Stimulated activated CD8-positive, alpha-beta memory T cell treated with anti-CD3 and anti-CD28 coated beads, Interleukin-2, amount 100 ng/mL, for 1 hour (primary cell): ENCODE results near the gene ACOT7.
"Not testable (repeated sequence)": the region's sequence is repeated elsewhere in the genome, so short reads cannot be mapped to it uniquely, and the experiment has no call there.

Experiments used
- DNase-seq, 2 donors: peaks; one replicate each; pipeline ENCODE4 v3.0.0-alpha.2; 2020; ENCODE audit warnings: low read depth in 2 of 2

ACOT7 gene

GRCh38 chr1:6393400-6394187, at the start of gene ACOT7:
Gene ACOT7, minus strand, starts transcription at chr1:6393767. Its CDS starts 368 bp downstream, at chr1:6393399.
- peak; percentile 75 to 82 for DNase-seq

- DNase-seq = no peak
Observed at GRCh38 chr1:6441586-6441985, 48.0 kb upstream of the ACOT7 start.

GRCh38 chr1:6440198-6441126, 46.9 kb upstream of the ACOT7 start:
- DNase-seq = peak; percentile 41 to 52

- DNase-seq = peak; percentile 36 to 46
Observed at GRCh38 chr1:6438047-6438525, 44.5 kb upstream of the ACOT7 start.

- DNase-seq = not testable (repeated sequence)
Observed at GRCh38 chr1:6437012-6437700, 43.6 kb upstream of the ACOT7 start.

GRCh38 chr1:6436277-6436676, 42.7 kb upstream of the ACOT7 start:
- DNase-seq = not testable (repeated sequence)

GRCh38 chr1:6435547-6435946, 42.0 kb upstream of the ACOT7 start:
- no peak for DNase-seq

GRCh38 chr1:6435129-6435528, 41.6 kb upstream of the ACOT7 start:
- no peak for DNase-seq

- no peak for DNase-seq
Observed at GRCh38 chr1:6434186-6434585, 40.6 kb upstream of the ACOT7 start.

- DNase-seq = not testable (repeated sequence)
Observed at GRCh38 chr1:6431645-6432579, 38.3 kb upstream of the ACOT7 start.

- not testable (repeated sequence) for DNase-seq
Observed at GRCh38 chr1:6429660-6430411, 36.3 kb upstream of the ACOT7 start.

GRCh38 chr1:6428453-6428852, 34.9 kb upstream of the ACOT7 start:
- not testable (repeated sequence) for DNase-seq

GRCh38 chr1:6427441-6428390, 34.1 kb upstream of the ACOT7 start:
- no peak for DNase-seq

- DNase-seq = no peak
Observed at GRCh38 chr1:6426972-6427350, 33.4 kb upstream of the ACOT7 start.

GRCh38 chr1:6426277-6426971, 32.9 kb upstream of the ACOT7 start:
- no peak for DNase-seq

- no peak for DNase-seq
Observed at GRCh38 chr1:6425658-6426057, 32.1 kb upstream of the ACOT7 start.

GRCh38 chr1:6424619-6425593, 31.3 kb upstream of the ACOT7 start, which contains the start of gene ESPN:
Gene ESPN, plus strand, starts transcription at chr1:6424776. Its CDS starts 180 bp downstream, at chr1:6424956.
- no peak for DNase-seq
